GM23338 (cell line): ENCODE data around the gene SBF2. TPM values are rescaled to one million over a fixed set of nuclear protein-coding genes. Genes with fewer than 3 reads are reported as not detected.

Experiments used
- ATAC-seq: fragments of 200-7000 bp; cut with Tn5 transposase; 3 replicates; pipeline ENCODE4 v1.9.1; 2020
- DNase-seq: peaks from one replicate; pipeline ENCODE4 v3.0.0-alpha.2; 2015; ENCODE audit warnings: low spot score
- H2AFZ ChIP-seq: fragments of 200-600 bp; sonication (generic); 2 replicates; pipeline ENCODE4 v1.8.0; 2016; ENCODE audit warnings: antibody characterized with exemption, mild to moderate bottlenecking, moderate library complexity
- H3F3A ChIP-seq: fragments of 200-600 bp; sonication (generic); replicated peaks from 2 replicates; pipeline ENCODE4 v1.8.0; 2017; ENCODE audit warnings: antibody characterized with exemption, mixed run types, low read depth
- H3K27ac ChIP-seq: fragments of 200-600 bp; sonication (generic); 2 replicates; pipeline ENCODE4 v1.6.1; 2016; ENCODE audit warnings: low read depth
- H3K27me3 ChIP-seq: fragments of 200-600 bp; sonication (generic); 2 replicates; pipeline ENCODE4 v1.8.0; 2016; ENCODE audit warnings: mild to moderate bottlenecking, mixed run types, moderate library complexity; ENCODE audit not compliant: insufficient read depth
- H3K36me3 ChIP-seq: fragments of 200-600 bp; sonication (generic); 2 replicates; pipeline ENCODE4 v1.8.0; 2016; ENCODE audit warnings: mild to moderate bottlenecking; ENCODE audit not compliant: insufficient read depth
- H3K4me1 ChIP-seq: fragments of 200-600 bp; sonication (generic); 2 replicates; pipeline ENCODE4 v1.8.0; 2016; ENCODE audit warnings: mild to moderate bottlenecking, moderate library complexity; ENCODE audit not compliant: insufficient read depth
- H3K4me2 ChIP-seq: fragments of 200-600 bp; sonication (generic); 2 replicates; pipeline ENCODE4 v1.7.1; 2017; ENCODE audit warnings: mixed run types
- H3K4me3 ChIP-seq: fragments of 200-600 bp; sonication (generic); 2 replicates; pipeline ENCODE4 v1.6.1; 2016; ENCODE audit warnings: mixed run types
- H3K79me2 ChIP-seq: fragments of 200-600 bp; sonication (generic); replicated peaks from 2 replicates; pipeline ENCODE4 v1.8.0; 2017; ENCODE audit warnings: mild to moderate bottlenecking; ENCODE audit not compliant: insufficient read depth
- H3K9me2 ChIP-seq: fragments of 200-600 bp; sonication (generic); 2 replicates; pipeline ENCODE4 v1.8.0; 2017; ENCODE audit not compliant: insufficient read depth
- H4K20me1 ChIP-seq: fragments of 200-600 bp; sonication (generic); replicated peaks from 2 replicates; pipeline ENCODE4 v1.8.0; 2017; ENCODE audit warnings: mild to moderate bottlenecking; ENCODE audit not compliant: insufficient read depth
- H3K27ac Mint-ChIP-seq: 2 replicates; pipeline ENCODE4 v1.8.0; 2020; ENCODE audit warnings: inconsistent platforms, mild to moderate bottlenecking, moderate library complexity, mixed read lengths
- H3K27me3 Mint-ChIP-seq: 3 replicates; pipeline ENCODE4 v1.8.0; 2022; ENCODE audit warnings: low read depth, mild to moderate bottlenecking, moderate library complexity, mixed read lengths, inconsistent platforms; ENCODE audit not compliant: insufficient read depth, poor library complexity
- H3K36me3 Mint-ChIP-seq: 3 replicates; pipeline ENCODE4 v1.8.0; 2021; ENCODE audit warnings: low read depth, mild to moderate bottlenecking, inconsistent platforms, moderate library complexity, mixed read lengths
- H3K4me1 Mint-ChIP-seq: 3 replicates; pipeline ENCODE4 v1.8.0; 2020; ENCODE audit warnings: mild to moderate bottlenecking, inconsistent platforms, mixed read lengths
- H3K4me3 Mint-ChIP-seq: 3 replicates; pipeline ENCODE4 v1.8.0; 2021; ENCODE audit warnings: moderate library complexity, mild to moderate bottlenecking, inconsistent platforms, mixed read lengths
- H3K9me3 Mint-ChIP-seq: 3 replicates; pipeline ENCODE4 v1.8.0; 2020; ENCODE audit warnings: moderate library complexity, mild to moderate bottlenecking, inconsistent platforms, mixed read lengths
- CREB1 ChIP-seq: fragments of 250-450 bp; sonication (Bioruptor Pico); IDR thresholded peaks from 2 replicates; pipeline ENCODE4 v1.5.0; 2020; ENCODE audit warnings: low read depth, mild to moderate bottlenecking, moderate library complexity
- CTCF ChIP-seq, 2 experiments: fragments of 200-600 bp in 1 of 2; sonication (generic) in 1 of 2; conservative IDR thresholded peaks; 2 replicates each; pipeline versions ENCODE4 v1.5.1 to v1.6.1; 2016 to 2017; ENCODE audit warnings: antibody characterized with exemption in 2 of 2, low read depth in 2 of 2, mild to moderate bottlenecking in 2 of 2, moderate library complexity in 1 of 2
- ETS1 ChIP-seq: IDR thresholded peaks from 2 replicates; pipeline ENCODE4 v1.6.1; 2016; ENCODE audit warnings: antibody characterized with exemption
- EZH2 ChIP-seq: fragments of 200-600 bp; sonication (generic); IDR thresholded peaks from one replicate; pipeline ENCODE4 v1.8.0; 2017; ENCODE audit warnings: antibody characterized with exemption, mild to moderate bottlenecking, low read depth; ENCODE audit not compliant: unreplicated experiment
- EZH2phosphoT487 ChIP-seq: fragments of 200-600 bp; sonication (generic); IDR thresholded peaks from one replicate; pipeline ENCODE4 v1.8.1; 2018; ENCODE audit warnings: antibody characterized with exemption; ENCODE audit not compliant: unreplicated experiment
- JUNB ChIP-seq: IDR thresholded peaks from one replicate; pipeline ENCODE4 v1.6.1; 2016; ENCODE audit warnings: antibody characterized with exemption; ENCODE audit not compliant: unreplicated experiment
- NANOG ChIP-seq: IDR thresholded peaks from 2 replicates; pipeline ENCODE4 v1.6.1; 2016; ENCODE audit warnings: antibody characterized with exemption, borderline replicate concordance
- POLR2AphosphoS5 ChIP-seq: IDR thresholded peaks from 2 replicates; pipeline ENCODE4 v1.6.1; 2016; ENCODE audit warnings: antibody characterized with exemption, low read depth
- REST ChIP-seq: IDR thresholded peaks from one replicate; pipeline ENCODE4 v1.6.1; 2018; ENCODE audit warnings: antibody characterized with exemption; ENCODE audit not compliant: unreplicated experiment
- STAT1 ChIP-seq: IDR thresholded peaks from one replicate; pipeline ENCODE4 v1.6.1; 2016; ENCODE audit warnings: antibody characterized with exemption; ENCODE audit not compliant: unreplicated experiment
- ZNF114 ChIP-seq: fragments of 250-450 bp; sonication (Bioruptor Pico); IDR thresholded peaks from 2 replicates; pipeline ENCODE4 v1.5.0; 2020; ENCODE audit warnings: mild to moderate bottlenecking, moderate library complexity
- ZNF331 ChIP-seq: fragments of 250-450 bp; sonication (Bioruptor Pico); IDR thresholded peaks from 2 replicates; pipeline ENCODE4 v1.5.0; 2020; ENCODE audit warnings: low read depth, mild to moderate bottlenecking, moderate library complexity
- ZNF462 ChIP-seq: fragments of 250-450 bp; sonication (Bioruptor Pico); IDR thresholded peaks from 2 replicates; pipeline ENCODE4 v1.5.0; 2020; ENCODE audit warnings: mild to moderate bottlenecking, moderate library complexity
- polyA plus RNA-seq: library from polyadenylated mRNA; unstranded; fragments of >200 nt; fragmentation: Nextera tagmentation; extraction: Ambion mirVana; gene quantifications from 2 replicates; pipeline ENCODE4 v1.2.1, GENCODE V29; 2016
- total RNA-seq: library from RNA; depleted of rRNA; stranded (reverse); fragments of >200 nt; shearing (Covaris generic); gene quantifications from 2 replicates; pipeline ENCODE4 v1.2.3, GENCODE V29; 2014

The SBF2 gene
- total and polyA plus RNA-seq, 2 experiments from 2014 or later: 25.6 to 53.5 TPM

GRCh38 chr11:9738116-9738515 lies 555.9 kb downstream of the SBF2 start:
- Histone ChIP-seq H3K4me1 (no peaks in the 10 kb centered on the region), H3K27ac (no peak overlapping the region; the same call in 1 of the 2 replicates), H2AFZ (no peak overlapping the region), H3K4me3 (no peak overlapping the region), H3K79me2 (no peaks in the 10 kb centered on the region), H3K36me3 (peaks cover 22% of the 10 kb centered on the region), H3K27me3 (no peaks in the 10 kb centered on the region), H3K4me2 (no peak overlapping the region), H4K20me1 (no peaks in the 10 kb centered on the region), H3F3A (0 out of 2 replicates have a peak, but pooled peaks cover 4% of the 10 kb centered on the region), H3K9me2 (no peaks in the 10 kb centered on the region)
- H3K9me3 Mint-ChIP-seq: peaks cover 4% of the 10 kb centered on the region; the same call in 1 of the 3 replicates
- no peak for DNase-seq
- H3K27ac Mint-ChIP-seq: 0 out of 2 replicates have a peak overlapping the region, but pooled peaks have one; percentile 37
- TF ChIP-seq ZNF114 (CRISPR knock-in tag): no peak
- TF ChIP-seq ZNF331 (CRISPR knock-in tag): no peak
- TF ChIP-seq NANOG: no peak
- TF ChIP-seq EZH2: no peak
- no peak for TF ChIP-seq STAT1
- TF ChIP-seq ZNF462 (CRISPR knock-in tag): no peak
- TF ChIP-seq CREB1: no peak
- TF ChIP-seq ETS1: no peak
- no peak for TF ChIP-seq POLR2AphosphoS5
- TF ChIP-seq JUNB: no peak
- no peak for TF ChIP-seq REST
- no peak for TF ChIP-seq CTCF (conservative IDR thresholded peaks at IDR 0.05; ENCODE audit: low read depth in 2 of 2)
- no peak for TF ChIP-seq EZH2phosphoT487
- H3K27me3 Mint-ChIP-seq: peaks cover 2% of the 10 kb centered on the region
- peaks cover 6% of the 10 kb centered on the region; the same call in 2 of the 3 replicates for H3K4me1 Mint-ChIP-seq
- H3K36me3 Mint-ChIP-seq: peaks cover 71% of the 10 kb centered on the region
- ATAC-seq: no peak
- H3K4me3 Mint-ChIP-seq: no peak overlapping the region
